WTC11 (cell line): ENCODE measurements around the gene NR1H3. TPM values are rescaled to one million over a fixed set of nuclear protein-coding genes. Genes with fewer than 3 reads are reported as not detected.

ENCODE experiments used
- ATAC-seq: fragments of 200-7000 bp; cut with Tn5 transposase; 2 replicates; pipeline ENCODE4 v1.10.0; 2021; ENCODE audit warnings: mild to moderate bottlenecking, moderate library complexity
- CTCF ChIA-PET: fragments of 300-600 bp; sonication (Branson Sonifier 250); formaldehyde crosslinking; loops from one replicate; lab custom pipeline; 2021; ENCODE audit warnings: antibody characterized with exemption; lab: Charles Lee
- POLR2A ChIA-PET: fragments of 350-600 bp; sonication (Branson Sonifier 250); formaldehyde crosslinking; loops from one replicate; lab custom pipeline; 2021; ENCODE audit warnings: antibody characterized with exemption; lab: Charles Lee
- DNase-seq: peaks from one replicate; pipeline ENCODE4 v3.0.0; 2021; ENCODE audit warnings: low spot score
- H3K27ac Mint-ChIP-seq: 2 replicates; pipeline ENCODE4 v1.8.0; 2021; ENCODE audit warnings: mixed read lengths
- H3K27me3 Mint-ChIP-seq: 2 replicates; pipeline ENCODE4 v1.8.0; 2021; ENCODE audit warnings: low read depth, mild to moderate bottlenecking, moderate library complexity, mixed read lengths
- H3K36me3 Mint-ChIP-seq: 2 replicates; pipeline ENCODE4 v1.8.0; 2021; ENCODE audit warnings: mixed read lengths
- H3K4me1 Mint-ChIP-seq: 2 replicates; pipeline ENCODE4 v1.8.0; 2022; ENCODE audit warnings: mixed read lengths
- H3K4me3 Mint-ChIP-seq: 2 replicates; pipeline ENCODE4 v1.8.0; 2021; ENCODE audit warnings: mild to moderate bottlenecking, moderate library complexity, mixed read lengths
- H3K9me3 Mint-ChIP-seq: 2 replicates; pipeline ENCODE4 v1.8.0; 2021; ENCODE audit warnings: mixed read lengths
- ATF1 ChIP-seq: sonication (generic); formaldehyde crosslinking; IDR thresholded peaks from 2 replicates; pipeline ENCODE4 v1.8.1; 2023; ENCODE audit warnings: mild to moderate bottlenecking, moderate library complexity, missing genetic modification reagents
- CBFB ChIP-seq: sonication (generic); formaldehyde crosslinking; IDR thresholded peaks from 2 replicates; pipeline ENCODE4 v1.8.1; 2022; ENCODE audit warnings: mild to moderate bottlenecking, low read depth, missing genetic modification reagents
- EMX1 ChIP-seq: fragments of 250-450 bp; sonication (Bioruptor Pico); IDR thresholded peaks from 2 replicates; pipeline ENCODE4 v1.8.0; 2021; ENCODE audit warnings: mild to moderate bottlenecking
- NFYB ChIP-seq: sonication (generic); formaldehyde crosslinking; conservative IDR thresholded peaks from 2 replicates; pipeline ENCODE4 v1.8.0; 2022; ENCODE audit warnings: low read depth, missing genetic modification reagents
- SMAD3 ChIP-seq: sonication (generic); formaldehyde crosslinking; IDR thresholded peaks from 2 replicates; pipeline ENCODE4 v1.8.0; 2022; ENCODE audit warnings: missing genetic modification reagents, mild to moderate bottlenecking, borderline replicate concordance
- SP1 ChIP-seq: sonication (generic); formaldehyde crosslinking; conservative IDR thresholded peaks from 2 replicates; pipeline ENCODE4 v1.8.1; 2022; ENCODE audit warnings: missing genetic modification reagents
- ZNF121 ChIP-seq: sonication (generic); formaldehyde crosslinking; IDR thresholded peaks from 2 replicates; pipeline ENCODE4 v1.8.0; 2023; ENCODE audit warnings: missing genetic modification reagents
- ZNF138 ChIP-seq: sonication (generic); formaldehyde crosslinking; conservative IDR thresholded peaks from 2 replicates; pipeline ENCODE4 v1.8.1; 2022; ENCODE audit warnings: mild to moderate bottlenecking, moderate library complexity, missing genetic modification reagents
- ZNF396 ChIP-seq: fragments of 250-450 bp; sonication (Bioruptor Pico); IDR thresholded peaks from 2 replicates; pipeline ENCODE4 v1.8.0; 2021; ENCODE audit warnings: mild to moderate bottlenecking, moderate library complexity, borderline replicate concordance
- ZNF423 ChIP-seq: fragments of 250-450 bp; sonication (Bioruptor Pico); IDR thresholded peaks from 2 replicates; pipeline ENCODE4 v2.1.2; 2022; ENCODE audit warnings: mild to moderate bottlenecking, moderate library complexity
- total RNA-seq: library from RNA; stranded (reverse); gene quantifications from 3 replicates; pipeline ENCODE4 v1.2.3, GENCODE V29; 2021
- TF ChIP-seq, protein P1 (sequence below): sonication (generic); formaldehyde crosslinking; IDR thresholded peaks from 2 replicates; pipeline ENCODE4 v1.8.1; 2023; ENCODE audit warnings: mild to moderate bottlenecking, missing genetic modification reagents, moderate library complexity
- TF ChIP-seq, protein P2 (sequence below): sonication (generic); formaldehyde crosslinking; conservative IDR thresholded peaks from 2 replicates; pipeline ENCODE4 v1.8.1; 2023; ENCODE audit warnings: mild to moderate bottlenecking, low read depth, missing genetic modification reagents, moderate library complexity
- TF ChIP-seq, protein P3 (sequence below): sonication (generic); formaldehyde crosslinking; IDR thresholded peaks from 2 replicates; pipeline ENCODE4 v1.8.1; 2022; ENCODE audit warnings: mild to moderate bottlenecking, moderate library complexity, missing genetic modification reagents
- TF ChIP-seq, protein P4 (sequence below): sonication (generic); formaldehyde crosslinking; IDR thresholded peaks from 2 replicates; pipeline ENCODE4 v1.8.0; 2022; ENCODE audit warnings: mild to moderate bottlenecking, missing genetic modification reagents
- TF ChIP-seq, protein P5 (sequence below): fragments of 250-450 bp; sonication (Bioruptor Pico); IDR thresholded peaks from 2 replicates; pipeline ENCODE4 v1.8.0; 2021; ENCODE audit warnings: mild to moderate bottlenecking
- TF ChIP-seq, protein P6 (sequence below): sonication (generic); formaldehyde crosslinking; IDR thresholded peaks from 2 replicates; pipeline ENCODE4 v1.8.1; 2022; ENCODE audit warnings: missing genetic modification reagents, borderline replicate concordance
- TF ChIP-seq, protein P7 (sequence below): sonication (generic); formaldehyde crosslinking; IDR thresholded peaks from 2 replicates; pipeline ENCODE4 v1.8.0; 2022; ENCODE audit warnings: missing genetic modification reagents

Gene NR1H3
- total RNA-seq, 1 experiment from 2014 or later = 26.3 TPM

DNA sequence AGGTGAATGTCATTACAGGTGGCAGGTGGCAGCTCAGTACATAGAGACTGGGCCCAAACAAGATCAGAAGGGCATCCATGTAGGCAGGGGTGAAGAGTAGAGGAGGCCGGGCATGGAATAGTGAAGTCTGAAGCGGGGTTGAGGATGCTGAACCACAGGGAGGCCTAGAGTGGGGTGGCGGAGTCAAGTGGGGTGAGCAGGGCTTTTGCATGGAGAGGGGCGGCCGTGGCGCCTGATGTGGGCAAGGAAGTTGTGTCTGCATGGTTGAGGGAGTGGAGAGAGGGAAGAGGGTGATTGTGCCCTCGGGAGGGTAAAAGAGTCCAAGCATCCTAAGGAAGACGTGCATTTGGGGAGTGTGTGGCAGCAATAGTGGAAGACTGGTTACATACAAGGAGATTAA lies 28.6 kb upstream of the NR1H3 start:
- Mint-ChIP-seq H3K27me3 (no peaks in the 10 kb centered on the region), H3K27ac (peak overlapping the region; percentile 1; the same call in 1 of the 2 replicates), H3K9me3 (no peaks in the 10 kb centered on the region), H3K36me3 (peaks cover 60% of the 10 kb centered on the region), H3K4me3 (no peak overlapping the region), H3K4me1 (no peaks in the 10 kb centered on the region)
- no peak for TF ChIP-seq ZNF121
- TF ChIP-seq SMAD3 = no peak
- TF ChIP-seq, protein P1, sequence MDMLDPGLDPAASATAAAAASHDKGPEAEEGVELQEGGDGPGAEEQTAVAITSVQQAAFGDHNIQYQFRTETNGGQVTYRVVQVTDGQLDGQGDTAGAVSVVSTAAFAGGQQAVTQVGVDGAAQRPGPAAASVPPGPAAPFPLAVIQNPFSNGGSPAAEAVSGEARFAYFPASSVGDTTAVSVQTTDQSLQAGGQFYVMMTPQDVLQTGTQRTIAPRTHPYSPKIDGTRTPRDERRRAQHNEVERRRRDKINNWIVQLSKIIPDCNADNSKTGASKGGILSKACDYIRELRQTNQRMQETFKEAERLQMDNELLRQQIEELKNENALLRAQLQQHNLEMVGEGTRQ (CRISPR knock-in tag) = no peak
- TF ChIP-seq, protein P2, sequence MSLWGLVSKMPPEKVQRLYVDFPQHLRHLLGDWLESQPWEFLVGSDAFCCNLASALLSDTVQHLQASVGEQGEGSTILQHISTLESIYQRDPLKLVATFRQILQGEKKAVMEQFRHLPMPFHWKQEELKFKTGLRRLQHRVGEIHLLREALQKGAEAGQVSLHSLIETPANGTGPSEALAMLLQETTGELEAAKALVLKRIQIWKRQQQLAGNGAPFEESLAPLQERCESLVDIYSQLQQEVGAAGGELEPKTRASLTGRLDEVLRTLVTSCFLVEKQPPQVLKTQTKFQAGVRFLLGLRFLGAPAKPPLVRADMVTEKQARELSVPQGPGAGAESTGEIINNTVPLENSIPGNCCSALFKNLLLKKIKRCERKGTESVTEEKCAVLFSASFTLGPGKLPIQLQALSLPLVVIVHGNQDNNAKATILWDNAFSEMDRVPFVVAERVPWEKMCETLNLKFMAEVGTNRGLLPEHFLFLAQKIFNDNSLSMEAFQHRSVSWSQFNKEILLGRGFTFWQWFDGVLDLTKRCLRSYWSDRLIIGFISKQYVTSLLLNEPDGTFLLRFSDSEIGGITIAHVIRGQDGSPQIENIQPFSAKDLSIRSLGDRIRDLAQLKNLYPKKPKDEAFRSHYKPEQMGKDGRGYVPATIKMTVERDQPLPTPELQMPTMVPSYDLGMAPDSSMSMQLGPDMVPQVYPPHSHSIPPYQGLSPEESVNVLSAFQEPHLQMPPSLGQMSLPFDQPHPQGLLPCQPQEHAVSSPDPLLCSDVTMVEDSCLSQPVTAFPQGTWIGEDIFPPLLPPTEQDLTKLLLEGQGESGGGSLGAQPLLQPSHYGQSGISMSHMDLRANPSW (CRISPR knock-in tag) = no peak
- no peak for TF ChIP-seq ZNF423 (CRISPR knock-in tag)
- no peak for TF ChIP-seq SP1 (CRISPR knock-in tag)
- TF ChIP-seq, protein P3, sequence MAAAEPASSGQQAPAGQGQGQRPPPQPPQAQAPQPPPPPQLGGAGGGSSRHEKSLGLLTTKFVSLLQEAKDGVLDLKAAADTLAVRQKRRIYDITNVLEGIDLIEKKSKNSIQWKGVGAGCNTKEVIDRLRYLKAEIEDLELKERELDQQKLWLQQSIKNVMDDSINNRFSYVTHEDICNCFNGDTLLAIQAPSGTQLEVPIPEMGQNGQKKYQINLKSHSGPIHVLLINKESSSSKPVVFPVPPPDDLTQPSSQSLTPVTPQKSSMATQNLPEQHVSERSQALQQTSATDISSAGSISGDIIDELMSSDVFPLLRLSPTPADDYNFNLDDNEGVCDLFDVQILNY = no peak
- no peak for TF ChIP-seq EMX1 (CRISPR knock-in tag)
- no peak for TF ChIP-seq NFYB (CRISPR knock-in tag)
- TF ChIP-seq, protein P4, sequence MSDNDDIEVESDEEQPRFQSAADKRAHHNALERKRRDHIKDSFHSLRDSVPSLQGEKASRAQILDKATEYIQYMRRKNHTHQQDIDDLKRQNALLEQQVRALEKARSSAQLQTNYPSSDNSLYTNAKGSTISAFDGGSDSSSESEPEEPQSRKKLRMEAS (CRISPR knock-in tag) = no peak
- TF ChIP-seq, protein P5, sequence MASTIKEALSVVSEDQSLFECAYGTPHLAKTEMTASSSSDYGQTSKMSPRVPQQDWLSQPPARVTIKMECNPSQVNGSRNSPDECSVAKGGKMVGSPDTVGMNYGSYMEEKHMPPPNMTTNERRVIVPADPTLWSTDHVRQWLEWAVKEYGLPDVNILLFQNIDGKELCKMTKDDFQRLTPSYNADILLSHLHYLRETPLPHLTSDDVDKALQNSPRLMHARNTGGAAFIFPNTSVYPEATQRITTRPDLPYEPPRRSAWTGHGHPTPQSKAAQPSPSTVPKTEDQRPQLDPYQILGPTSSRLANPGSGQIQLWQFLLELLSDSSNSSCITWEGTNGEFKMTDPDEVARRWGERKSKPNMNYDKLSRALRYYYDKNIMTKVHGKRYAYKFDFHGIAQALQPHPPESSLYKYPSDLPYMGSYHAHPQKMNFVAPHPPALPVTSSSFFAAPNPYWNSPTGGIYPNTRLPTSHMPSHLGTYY (CRISPR knock-in tag) = no peak
- TF ChIP-seq, protein P6, sequence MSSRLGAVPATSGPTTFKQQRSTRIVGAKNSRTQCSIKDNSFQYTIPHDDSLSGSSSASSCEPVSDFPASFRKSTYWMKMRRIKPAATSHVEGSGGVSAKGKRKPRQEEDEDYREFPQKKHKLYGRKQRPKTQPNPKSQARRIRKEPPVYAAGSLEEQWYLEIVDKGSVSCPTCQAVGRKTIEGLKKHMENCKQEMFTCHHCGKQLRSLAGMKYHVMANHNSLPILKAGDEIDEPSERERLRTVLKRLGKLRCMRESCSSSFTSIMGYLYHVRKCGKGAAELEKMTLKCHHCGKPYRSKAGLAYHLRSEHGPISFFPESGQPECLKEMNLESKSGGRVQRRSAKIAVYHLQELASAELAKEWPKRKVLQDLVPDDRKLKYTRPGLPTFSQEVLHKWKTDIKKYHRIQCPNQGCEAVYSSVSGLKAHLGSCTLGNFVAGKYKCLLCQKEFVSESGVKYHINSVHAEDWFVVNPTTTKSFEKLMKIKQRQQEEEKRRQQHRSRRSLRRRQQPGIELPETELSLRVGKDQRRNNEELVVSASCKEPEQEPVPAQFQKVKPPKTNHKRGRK (CRISPR knock-in tag) = no peak
- no peak for TF ChIP-seq ATF1 (CRISPR knock-in tag)
- TF ChIP-seq, protein P7, sequence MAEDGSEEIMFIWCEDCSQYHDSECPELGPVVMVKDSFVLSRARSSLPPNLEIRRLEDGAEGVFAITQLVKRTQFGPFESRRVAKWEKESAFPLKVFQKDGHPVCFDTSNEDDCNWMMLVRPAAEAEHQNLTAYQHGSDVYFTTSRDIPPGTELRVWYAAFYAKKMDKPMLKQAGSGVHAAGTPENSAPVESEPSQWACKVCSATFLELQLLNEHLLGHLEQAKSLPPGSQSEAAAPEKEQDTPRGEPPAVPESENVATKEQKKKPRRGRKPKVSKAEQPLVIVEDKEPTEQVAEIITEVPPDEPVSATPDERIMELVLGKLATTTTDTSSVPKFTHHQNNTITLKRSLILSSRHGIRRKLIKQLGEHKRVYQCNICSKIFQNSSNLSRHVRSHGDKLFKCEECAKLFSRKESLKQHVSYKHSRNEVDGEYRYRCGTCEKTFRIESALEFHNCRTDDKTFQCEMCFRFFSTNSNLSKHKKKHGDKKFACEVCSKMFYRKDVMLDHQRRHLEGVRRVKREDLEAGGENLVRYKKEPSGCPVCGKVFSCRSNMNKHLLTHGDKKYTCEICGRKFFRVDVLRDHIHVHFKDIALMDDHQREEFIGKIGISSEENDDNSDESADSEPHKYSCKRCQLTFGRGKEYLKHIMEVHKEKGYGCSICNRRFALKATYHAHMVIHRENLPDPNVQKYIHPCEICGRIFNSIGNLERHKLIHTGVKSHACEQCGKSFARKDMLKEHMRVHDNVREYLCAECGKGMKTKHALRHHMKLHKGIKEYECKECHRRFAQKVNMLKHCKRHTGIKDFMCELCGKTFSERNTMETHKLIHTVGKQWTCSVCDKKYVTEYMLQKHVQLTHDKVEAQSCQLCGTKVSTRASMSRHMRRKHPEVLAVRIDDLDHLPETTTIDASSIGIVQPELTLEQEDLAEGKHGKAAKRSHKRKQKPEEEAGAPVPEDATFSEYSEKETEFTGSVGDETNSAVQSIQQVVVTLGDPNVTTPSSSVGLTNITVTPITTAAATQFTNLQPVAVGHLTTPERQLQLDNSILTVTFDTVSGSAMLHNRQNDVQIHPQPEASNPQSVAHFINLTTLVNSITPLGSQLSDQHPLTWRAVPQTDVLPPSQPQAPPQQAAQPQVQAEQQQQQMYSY (CRISPR knock-in tag) = no peak
- TF ChIP-seq ZNF138 (CRISPR knock-in tag) = no peak
- TF ChIP-seq ZNF396 (CRISPR knock-in tag) = no peak
- TF ChIP-seq CBFB (CRISPR knock-in tag) = no peak
- ATAC-seq (no peak), DNase-seq (no peak)
- CTCF ChIA-PET = interaction anchor here (0.9 kb wide), 1 partner anchor 52 kb away, joined by 4 read pairs; no protein-coding TSS in a partner anchor
- POLR2A ChIA-PET = interaction anchor here (0.7 to 1.1 kb wide), 2 partner anchors 13 to 14 kb away, joined by 3 to 4 read pairs; partner anchors contain the start of gene DDB2
